Ascending aorta (tissue), 2 donors: ENCODE data around the gene ZNF423. TPM values are rescaled to one million over a fixed set of nuclear protein-coding genes. Genes with fewer than 3 reads are reported as not detected.
A peak's percentile ranks its signal among the peaks of the same experiment; 100 is the strongest.

Experiments used
- DNase-seq, 2 donors: peaks; one replicate each; pipeline ENCODE4 v3.0.0-alpha.2; 2019; ENCODE audit warnings: low spot score in 2 of 2
- H3K27ac ChIP-seq, 2 donors: fragments of 200-600 bp; sonication (generic); one replicate each; pipeline ENCODE4 v1.5.1; 2016 to 2017; ENCODE audit warnings: mild to moderate bottlenecking in 1 of 2
- H3K27me3 ChIP-seq: fragments of 200-600 bp; sonication (generic); one replicate; pipeline ENCODE4 v1.5.1; 2017
- H3K36me3 ChIP-seq, 2 donors: fragments of 200-600 bp; sonication (generic); one replicate each; pipeline ENCODE4 v1.5.1; 2016
- H3K4me1 ChIP-seq, 2 donors: fragments of 200-600 bp; sonication (generic); one replicate each; pipeline ENCODE4 v1.5.1; 2016 to 2017; ENCODE audit warnings: mild to moderate bottlenecking in 1 of 2
- H3K4me3 ChIP-seq, 2 donors: fragments of 200-600 bp; sonication (generic); one replicate each; pipeline ENCODE4 v1.5.1; 2016 to 2017; ENCODE audit warnings: mild to moderate bottlenecking in 1 of 2
- H3K9me3 ChIP-seq, 2 donors: fragments of 200-600 bp; sonication (generic); one replicate each; pipeline ENCODE4 v1.5.1; 2016
- CTCF ChIP-seq, 3 experiments: fragments of 200-600 bp in 2 of 3; fragments of 450-650 bp in 1 of 3; sonication (generic) in 2 of 3; IDR thresholded peaks; one replicate each; pipeline ENCODE4 v1.5.1; 2016 to 2019; ENCODE audit warnings: antibody characterized with exemption in 3 of 3, mild to moderate bottlenecking in 1 of 3, moderate library complexity in 1 of 3
- intact Hi-C: fragments of 100-400 bp; cut with DNase I; formaldehyde crosslinking; loops from one replicate; pipeline ENCODE4 v1.15.1; 2023
- total RNA-seq: library from RNA; depleted of rRNA; stranded (reverse); fragments of >200 nt; gene quantifications from one replicate; pipeline ENCODE4 v1.1.0, GENCODE V29; 2016

Gene ZNF423
- total RNA-seq, 1 donor from 2014 or later = 42.9 TPM

GRCh38 chr16:49837688-49838410, 18.1 kb downstream of the ZNF423 start:
- H3K27me3 ChIP-seq = no peaks in the 10 kb centered on the region
- no peaks in the 10 kb centered on the region for H3K9me3 ChIP-seq
- intact Hi-C loops = loop anchor here (2.0 to 10.0 kb wide), 4 partner anchors 17 to 907 kb away; partner anchors contain the start of gene CYLD
- DNase-seq = no peak
- peak overlapping the region; percentile 22 to 90 for H3K27ac ChIP-seq
- H3K4me1 ChIP-seq = peaks cover 43 to 60% of the 10 kb centered on the region in 2 donors
- no peak overlapping the region for H3K4me3 ChIP-seq
- TF ChIP-seq CTCF (IDR thresholded peaks at IDR 0.05) = no peak
- H3K36me3 ChIP-seq = no peaks in the 10 kb centered on the region

- H3K27ac ChIP-seq = peak overlapping the region; percentile 86 to 90
- no peak overlapping the region for H3K4me3 ChIP-seq
- peaks cover 48 to 69% of the 10 kb centered on the region in 2 donors for H3K4me1 ChIP-seq
- H3K9me3 ChIP-seq = no peaks in the 10 kb centered on the region
- no peaks in the 10 kb centered on the region for H3K36me3 ChIP-seq
- no peak for DNase-seq
- intact Hi-C loops = loop anchor here (2.0 to 10.0 kb wide), 4 partner anchors 18 to 908 kb away; partner anchors contain the start of gene CYLD
- H3K27me3 ChIP-seq = no peaks in the 10 kb centered on the region
- no peak for TF ChIP-seq CTCF (IDR thresholded peaks at IDR 0.05)
Measured at GRCh38 chr16:49836668-49837067, 19.2 kb downstream of the ZNF423 start.

GRCh38 chr16:49836218-49836617, 19.7 kb downstream of the ZNF423 start:
- no peaks in the 10 kb centered on the region for H3K36me3 ChIP-seq
- H3K9me3 ChIP-seq = no peaks in the 10 kb centered on the region
- intact Hi-C loops = loop anchor here (2.0 to 10.0 kb wide), 4 partner anchors 19 to 909 kb away; partner anchors contain the start of gene CYLD
- no peak for TF ChIP-seq CTCF (IDR thresholded peaks at IDR 0.05)
- no peak overlapping the region for H3K4me3 ChIP-seq
- H3K27me3 ChIP-seq = no peaks in the 10 kb centered on the region
- peak overlapping the region; percentile 86 to 90 for H3K27ac ChIP-seq
- DNase-seq = no peak
- H3K4me1 ChIP-seq = peaks cover 48 to 74% of the 10 kb centered on the region in 2 donors

GRCh38 chr16:49835161-49835777, 20.6 kb downstream of the ZNF423 start:
- intact Hi-C loops = loop anchor here (5.0 to 10.0 kb wide), 3 partner anchors 48 to 910 kb away; partner anchors contain the start of gene CYLD
- Histone ChIP-seq H3K27ac (peak overlapping the region; percentile 86 to 90), H3K4me1 (peaks cover 48 to 74% of the 10 kb centered on the region in 2 donors), H3K27me3 (no peaks in the 10 kb centered on the region), H3K4me3 (peak overlapping the region in 1 of 2 donors; percentile 23), H3K36me3 (no peaks in the 10 kb centered on the region), H3K9me3 (no peaks in the 10 kb centered on the region)
- no peak for TF ChIP-seq CTCF (IDR thresholded peaks at IDR 0.05)
- no peak for DNase-seq

GRCh38 chr16:49834531-49835151, 21.3 kb downstream of the ZNF423 start:
- Histone ChIP-seq H3K4me1 (peaks cover 48 to 74% of the 10 kb centered on the region in 2 donors), H3K27ac (peak overlapping the region; percentile 86 to 90), H3K36me3 (no peaks in the 10 kb centered on the region), H3K27me3 (no peaks in the 10 kb centered on the region), H3K4me3 (peak overlapping the region in 1 of 2 donors; percentile 23), H3K9me3 (no peaks in the 10 kb centered on the region)
- intact Hi-C loops = loop anchor here (5.0 to 10.0 kb wide), 4 partner anchors 47 to 910 kb away; partner anchors contain the start of gene CYLD
- DNase-seq = peak; percentile 54 to 88
- no peak for TF ChIP-seq CTCF (IDR thresholded peaks at IDR 0.05)
